ENCODE results near the gene SOX18.
"Not testable (repeated sequence)": the region's sequence is repeated elsewhere in the genome, so short reads cannot be mapped to it uniquely, and the experiment has no call there.

Gene SOX18

GRCh38 chr20:64088586-64088985 lies 39.1 kb upstream of the SOX18 start:
- H3K4me3 ChIP-seq (ENCODE audit: insufficient read depth, low read depth, low read length); H3K27ac ChIP-seq (ENCODE audit: insufficient read depth, low read depth, low read length, poor library complexity, severe bottlenecking); H3K36me3 ChIP-seq (ENCODE audit: control insufficient read depth, insufficient read depth, low read length); H3K9me3 ChIP-seq (ENCODE audit: control insufficient read depth, low read length): not testable (repeated sequence)
- Histone ChIP-seq H3K4me1 (ENCODE audit: control insufficient read depth, insufficient read depth, low read length) (peaks cover 16% of the 10 kb centered on the region), H3K27me3 (ENCODE audit: control insufficient read depth, insufficient read depth, low read length, poor library complexity, severe bottlenecking) (peaks cover 50% of the 10 kb centered on the region)

- H3K27ac ChIP-seq (ENCODE audit: insufficient read depth, low read depth, low read length, poor library complexity, severe bottlenecking): not testable (repeated sequence)
- peaks cover 21% of the 10 kb centered on the region for H3K4me1 ChIP-seq (ENCODE audit: control insufficient read depth, insufficient read depth, low read length)
- 96% methylated on average over 6 of the region's 36 CpGs for WGBS, 2 experiments
These were observed 37.9 kb upstream of the SOX18 start for GRCh38 chr20:64087226-64087825.

GRCh38 chr20:64086801-64087200 lies 37.4 kb upstream of the SOX18 start:
- H3K27ac ChIP-seq (ENCODE audit: insufficient read depth, low read depth, low read length, poor library complexity, severe bottlenecking): no peak overlapping the region
- H3K36me3 ChIP-seq (ENCODE audit: control insufficient read depth, insufficient read depth, low read length): no peaks in the 10 kb centered on the region
- H3K27me3 ChIP-seq (ENCODE audit: control insufficient read depth, insufficient read depth, low read length, poor library complexity, severe bottlenecking): peaks cover 64% of the 10 kb centered on the region
- no peak overlapping the region for H3K4me3 ChIP-seq (ENCODE audit: insufficient read depth, low read depth, low read length)
- peaks cover 20% of the 10 kb centered on the region for H3K4me1 ChIP-seq (ENCODE audit: control insufficient read depth, insufficient read depth, low read length)
- H3K9me3 ChIP-seq (ENCODE audit: control insufficient read depth, low read length): no peaks in the 10 kb centered on the region
- WGBS, 2 experiments: 92 to 93% methylated on average over 6 of the region's 11 CpGs

More at GRCh38 chr20:64087226-64087825, 37.9 kb upstream of the SOX18 start:
- H3K36me3 ChIP-seq (ENCODE audit: control insufficient read depth, insufficient read depth, low read length); H3K4me3 ChIP-seq (ENCODE audit: insufficient read depth, low read depth, low read length); H3K9me3 ChIP-seq (ENCODE audit: control insufficient read depth, low read length): not testable (repeated sequence)
- H3K27me3 ChIP-seq (ENCODE audit: control insufficient read depth, insufficient read depth, low read length, poor library complexity, severe bottlenecking): peaks cover 59% of the 10 kb centered on the region

- Histone ChIP-seq H3K36me3 (ENCODE audit: control insufficient read depth, insufficient read depth, low read length) (no peaks in the 10 kb centered on the region), H3K9me3 (ENCODE audit: control insufficient read depth, low read length) (no peaks in the 10 kb centered on the region), H3K4me1 (ENCODE audit: control insufficient read depth, insufficient read depth, low read length) (peaks cover 29% of the 10 kb centered on the region), H3K27ac (ENCODE audit: insufficient read depth, low read depth, low read length, poor library complexity, severe bottlenecking) (no peak overlapping the region), H3K27me3 (ENCODE audit: control insufficient read depth, insufficient read depth, low read length, poor library complexity, severe bottlenecking) (peaks cover 80% of the 10 kb centered on the region), H3K4me3 (ENCODE audit: insufficient read depth, low read depth, low read length) (peak overlapping the region; percentile 0)
- WGBS, 2 experiments: 12% methylated on average over 23 of the region's 23 CpGs
These were observed 35.3 kb upstream of the SOX18 start for GRCh38 chr20:64084685-64085152.

GRCh38 chr20:64083804-64084684 lies 34.6 kb upstream of the SOX18 start, which contains the start of gene LKAAEAR1:
Gene LKAAEAR1 (minus strand): TSS chr20:64084398. CDS start chr20:64084219, 179 bp downstream.
- peak within 1 kb of the TSS; percentile 47 for H3K4me3 ChIP-seq (ENCODE audit: insufficient read depth, low read depth, low read length)
- peaks cover 32% of the 10 kb centered on the region for H3K4me1 ChIP-seq (ENCODE audit: control insufficient read depth, insufficient read depth, low read length)
- no peaks in the 10 kb centered on the region for H3K36me3 ChIP-seq (ENCODE audit: control insufficient read depth, insufficient read depth, low read length)
- 3 to 4% methylated on average over 86 of the region's 86 CpGs for WGBS, 2 experiments
- peaks cover 75% of the 10 kb centered on the region for H3K27me3 ChIP-seq (ENCODE audit: control insufficient read depth, insufficient read depth, low read length, poor library complexity, severe bottlenecking)
- H3K9me3 ChIP-seq (ENCODE audit: control insufficient read depth, low read length): no peaks in the 10 kb centered on the region
- no peak within 1 kb of the TSS for H3K27ac ChIP-seq (ENCODE audit: insufficient read depth, low read depth, low read length, poor library complexity, severe bottlenecking)

- WGBS, 2 experiments: 2% methylated on average over 52 of the region's 52 CpGs
- no peaks in the 10 kb centered on the region for H3K36me3 ChIP-seq (ENCODE audit: control insufficient read depth, insufficient read depth, low read length)
- no peaks in the 10 kb centered on the region for H3K9me3 ChIP-seq (ENCODE audit: control insufficient read depth, low read length)
- H3K4me3 ChIP-seq (ENCODE audit: insufficient read depth, low read depth, low read length): peak overlapping the region; percentile 47
- no peak overlapping the region for H3K27ac ChIP-seq (ENCODE audit: insufficient read depth, low read depth, low read length, poor library complexity, severe bottlenecking)
- H3K4me1 ChIP-seq (ENCODE audit: control insufficient read depth, insufficient read depth, low read length): peaks cover 39% of the 10 kb centered on the region
- peaks cover 69% of the 10 kb centered on the region for H3K27me3 ChIP-seq (ENCODE audit: control insufficient read depth, insufficient read depth, low read length, poor library complexity, severe bottlenecking)
These were observed 34.0 kb upstream of the SOX18 start for GRCh38 chr20:64083378-64083803.

GRCh38 chr20:64082820-64083377 lies 33.5 kb upstream of the SOX18 start:
- H3K9me3 ChIP-seq (ENCODE audit: control insufficient read depth, low read length): no peaks in the 10 kb centered on the region
- H3K27me3 ChIP-seq (ENCODE audit: control insufficient read depth, insufficient read depth, low read length, poor library complexity, severe bottlenecking): peaks cover 69% of the 10 kb centered on the region
- H3K4me3 ChIP-seq (ENCODE audit: insufficient read depth, low read depth, low read length): peak overlapping the region; percentile 47
- H3K36me3 ChIP-seq (ENCODE audit: control insufficient read depth, insufficient read depth, low read length): no peaks in the 10 kb centered on the region
- H3K27ac ChIP-seq (ENCODE audit: insufficient read depth, low read depth, low read length, poor library complexity, severe bottlenecking): no peak overlapping the region
- 34 to 35% methylated on average over 13 of the region's 13 CpGs for WGBS, 2 experiments
- peaks cover 44% of the 10 kb centered on the region for H3K4me1 ChIP-seq (ENCODE audit: control insufficient read depth, insufficient read depth, low read length)

- Histone ChIP-seq H3K27ac (ENCODE audit: insufficient read depth, low read depth, low read length, poor library complexity, severe bottlenecking) (no peak overlapping the region), H3K4me3 (ENCODE audit: insufficient read depth, low read depth, low read length) (no peak overlapping the region), H3K27me3 (ENCODE audit: control insufficient read depth, insufficient read depth, low read length, poor library complexity, severe bottlenecking) (peaks cover 69% of the 10 kb centered on the region), H3K4me1 (ENCODE audit: control insufficient read depth, insufficient read depth, low read length) (peaks cover 45% of the 10 kb centered on the region), H3K36me3 (ENCODE audit: control insufficient read depth, insufficient read depth, low read length) (no peaks in the 10 kb centered on the region), H3K9me3 (ENCODE audit: control insufficient read depth, low read length) (no peaks in the 10 kb centered on the region)
- WGBS, 2 experiments: 18 to 21% methylated on average over 13 of the region's 13 CpGs
These were observed 32.8 kb upstream of the SOX18 start for GRCh38 chr20:64082126-64082731.

- no peak overlapping the region for H3K4me3 ChIP-seq (ENCODE audit: insufficient read depth, low read depth, low read length)
- peaks cover 66% of the 10 kb centered on the region for H3K27me3 ChIP-seq (ENCODE audit: control insufficient read depth, insufficient read depth, low read length, poor library complexity, severe bottlenecking)
- no peak overlapping the region for H3K27ac ChIP-seq (ENCODE audit: insufficient read depth, low read depth, low read length, poor library complexity, severe bottlenecking)
- no peaks in the 10 kb centered on the region for H3K36me3 ChIP-seq (ENCODE audit: control insufficient read depth, insufficient read depth, low read length)
- no peaks in the 10 kb centered on the region for H3K9me3 ChIP-seq (ENCODE audit: control insufficient read depth, low read length)
- peaks cover 45% of the 10 kb centered on the region for H3K4me1 ChIP-seq (ENCODE audit: control insufficient read depth, insufficient read depth, low read length)
- WGBS, 2 experiments: 91 to 92% methylated on average over 6 of the region's 6 CpGs
These were observed 32.2 kb upstream of the SOX18 start for GRCh38 chr20:64081624-64081964.

Data from ectodermal cell (in vitro differentiated cells).